Transverse colon (tissue), 1 donor: ENCODE results near the gene HINT2.

Source experiments
- EP300 ChIP-seq: sonication (generic); formaldehyde crosslinking; IDR thresholded peaks from one replicate; pipeline ENCODE4 v1.6.1; 2017; ENCODE audit warnings: antibody characterized with exemption, low read depth
- POLR2A ChIP-seq: fragments of 450-650 bp; IDR thresholded peaks from one replicate; pipeline ENCODE4 v1.6.1; 2016; ENCODE audit warnings: antibody characterized with exemption, mild to moderate bottlenecking, moderate library complexity

GRCh38 chr9:35767458-35767857 is 47.4 kb downstream of the HINT2 start:
- TF ChIP-seq EP300 (no peak), POLR2A (no peak)
